K562 (cell line): Measurements from ENCODE around the gene CAPN2. TPM values are rescaled to one million over a fixed set of nuclear protein-coding genes. Genes with fewer than 3 reads are reported as not detected.

Source experiments
- HEY1 ChIP-seq: fragments of 250-450 bp; sonication (Bioruptor Pico); IDR thresholded peaks from 2 replicates; pipeline ENCODE4 v1.5.0; 2020; ENCODE audit warnings: mild to moderate bottlenecking, moderate library complexity, borderline replicate concordance
- HNRNPH1 ChIP-seq: fragments of 200-400 bp; formaldehyde crosslinking; optimal IDR thresholded peaks from 2 replicates; pipeline ENCODE3; 2017; ENCODE audit warnings: low read depth, mild to moderate bottlenecking, low read length, moderate library complexity
- HOXB6 ChIP-seq: fragments of 250-450 bp; sonication (Bioruptor Pico); IDR thresholded peaks from 2 replicates; pipeline ENCODE4 v1.5.1; 2022; ENCODE audit warnings: mild to moderate bottlenecking, borderline replicate concordance
- NONO ChIP-seq, 2 experiments: fragments of 200-400 bp in 1 of 2; fragments of 450-650 bp in 1 of 2; formaldehyde crosslinking in 1 of 2; IDR thresholded peaks; 2 replicates each; pipeline ENCODE4 v1.6.1; 2017; ENCODE audit warnings: low read depth in 2 of 2, mild to moderate bottlenecking in 2 of 2, moderate library complexity in 2 of 2, low read length in 1 of 2
- NR2C1 ChIP-seq, 2 experiments: fragments of 450-650 bp; IDR thresholded peaks; 2 replicates each; pipeline ENCODE4 v1.6.1; 2017; ENCODE audit warnings: mild to moderate bottlenecking in 2 of 2, antibody characterized with exemption in 1 of 2, inconsistent platforms in 1 of 2, missing compliant biosample characterization in 1 of 2, missing genetic modification characterization in 1 of 2
- POLR2H ChIP-seq: IDR thresholded peaks from 2 replicates; pipeline ENCODE4 v1.6.1; 2016; ENCODE audit warnings: missing genetic modification characterization, low read depth, mild to moderate bottlenecking, control low read depth, missing compliant biosample characterization, moderate library complexity
- PTBP1 ChIP-seq: fragments of 200-400 bp; formaldehyde crosslinking; IDR thresholded peaks from 2 replicates; pipeline ENCODE4 v1.6.1; 2017; ENCODE audit warnings: low read depth, low read length
- RAD51 ChIP-seq: fragments of 450-650 bp; IDR thresholded peaks from 2 replicates; pipeline ENCODE4 v1.7.1; 2016; ENCODE audit warnings: low read depth, mild to moderate bottlenecking, borderline replicate concordance
- SRSF1 ChIP-seq: fragments of 200-400 bp; formaldehyde crosslinking; IDR thresholded peaks from 2 replicates; pipeline ENCODE4 v1.6.1; 2017; ENCODE audit warnings: mild to moderate bottlenecking, low read depth, low read length, moderate library complexity
- ZBTB7A ChIP-seq: IDR thresholded peaks from 2 replicates; pipeline ENCODE4 v1.6.1; 2011; ENCODE audit warnings: low read depth, mild to moderate bottlenecking, low read length, moderate library complexity, borderline replicate concordance; ENCODE audit not compliant: control insufficient read depth
- ZBTB9 ChIP-seq: fragments of 450-650 bp; formaldehyde crosslinking; IDR thresholded peaks from 2 replicates; pipeline ENCODE4 v1.4.0; 2020; ENCODE audit warnings: mild to moderate bottlenecking, moderate library complexity
- ZSCAN32 ChIP-seq: fragments of 450-650 bp; formaldehyde crosslinking; IDR thresholded peaks from 2 replicates; pipeline ENCODE4 v1.4.0; 2020; ENCODE audit warnings: mild to moderate bottlenecking, moderate library complexity
- polyA plus RNA-seq, 8 experiments: library from polyadenylated mRNA; depleted of rRNA in 4 of 8; stranded (reverse) in 5 of 8; unstranded in 3 of 8; fragments of >200 nt; fragmentation: Nextera tagmentation in 2 of 8; fragmentation: Illumina TruSeq in 1 of 8; extraction: Ambion mirVana in 2 of 8; extraction: Trizol in 1 of 8; gene quantifications; 2 replicates each; pipeline versions ENCODE4 v1.2.1 to v1.2.3, GENCODE V29; 2011 to 2014; ENCODE audit warnings: inconsistent platforms in 1 of 8, missing spikeins in 1 of 8
- total RNA-seq, 7 experiments: library from RNA; depleted of rRNA in 6 of 7; stranded (reverse); fragments of >200 nt in 6 of 7; fragmentation: Illumina TruSeq in 2 of 7; extraction: Trizol in 2 of 7; gene quantifications; 2 replicates each; pipeline versions ENCODE4 v1.2.1 to v1.2.3, GENCODE V29; 2011 to 2021; ENCODE audit warnings: low replicate concordance in 1 of 7
- TF ChIP-seq, protein P1 (sequence below): fragments of 450-650 bp; IDR thresholded peaks from 2 replicates; pipeline ENCODE4 v1.7.0; 2016; ENCODE audit warnings: borderline replicate concordance
- TF ChIP-seq, protein P2 (sequence below), 2 experiments: fragments of 450-650 bp; IDR thresholded peaks; 2 replicates each; pipeline ENCODE4 v1.6.1; 2016; ENCODE audit warnings: mild to moderate bottlenecking in 2 of 2, borderline replicate concordance in 1 of 2, low read depth in 1 of 2, moderate library complexity in 1 of 2

Gene CAPN2
- total and polyA plus RNA-seq, 9 of the 15 experiments (the other 6 are each of a cell fraction or from before 2014, with no cell fraction given): 24.6 to 157 (median 101) TPM

DNA sequence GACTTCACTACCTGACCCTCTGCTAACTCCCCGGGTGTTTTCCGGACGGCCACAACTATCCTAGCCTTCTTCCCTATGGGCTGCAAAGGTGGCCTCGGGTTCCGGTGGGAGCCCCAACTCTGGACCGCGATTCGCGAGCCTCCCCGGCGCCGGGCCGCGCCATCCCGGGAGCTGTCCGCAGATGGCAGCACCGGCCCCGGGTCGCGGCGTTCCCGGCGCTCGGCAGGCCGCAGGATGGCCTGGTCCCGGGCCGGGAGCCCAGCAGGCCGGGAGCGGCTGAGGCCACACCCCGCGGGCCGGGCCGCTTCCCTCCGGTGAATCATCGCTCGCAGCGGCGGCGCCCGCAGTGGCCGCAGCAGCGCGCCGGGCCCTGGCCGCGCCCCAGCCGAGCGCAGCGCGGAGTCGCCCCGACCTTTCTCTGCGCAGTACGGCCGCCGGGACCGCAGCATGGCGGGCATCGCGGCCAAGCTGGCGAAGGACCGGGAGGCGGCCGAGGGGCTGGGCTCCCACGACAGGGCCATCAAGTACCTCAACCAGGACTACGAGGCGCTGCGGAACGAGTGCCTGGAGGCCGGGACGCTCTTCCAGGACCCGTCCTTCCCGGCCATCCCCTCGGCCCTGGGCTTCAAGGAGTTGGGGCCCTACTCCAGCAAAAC, at the start of gene CAPN2 (continued):
- peak; percentile 78 for TF ChIP-seq ZBTB9 (CRISPR knock-in tag)
- TF ChIP-seq ZSCAN32: no peak
- no peak for TF ChIP-seq POLR2H
- TF ChIP-seq RAD51: no peak
- TF ChIP-seq HOXB6 (CRISPR knock-in tag): no peak
- no peak for TF ChIP-seq HNRNPH1
- TF ChIP-seq PTBP1: no peak
- TF ChIP-seq, protein P1, sequence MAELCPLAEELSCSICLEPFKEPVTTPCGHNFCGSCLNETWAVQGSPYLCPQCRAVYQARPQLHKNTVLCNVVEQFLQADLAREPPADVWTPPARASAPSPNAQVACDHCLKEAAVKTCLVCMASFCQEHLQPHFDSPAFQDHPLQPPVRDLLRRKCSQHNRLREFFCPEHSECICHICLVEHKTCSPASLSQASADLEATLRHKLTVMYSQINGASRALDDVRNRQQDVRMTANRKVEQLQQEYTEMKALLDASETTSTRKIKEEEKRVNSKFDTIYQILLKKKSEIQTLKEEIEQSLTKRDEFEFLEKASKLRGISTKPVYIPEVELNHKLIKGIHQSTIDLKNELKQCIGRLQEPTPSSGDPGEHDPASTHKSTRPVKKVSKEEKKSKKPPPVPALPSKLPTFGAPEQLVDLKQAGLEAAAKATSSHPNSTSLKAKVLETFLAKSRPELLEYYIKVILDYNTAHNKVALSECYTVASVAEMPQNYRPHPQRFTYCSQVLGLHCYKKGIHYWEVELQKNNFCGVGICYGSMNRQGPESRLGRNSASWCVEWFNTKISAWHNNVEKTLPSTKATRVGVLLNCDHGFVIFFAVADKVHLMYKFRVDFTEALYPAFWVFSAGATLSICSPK: no peak
- TF ChIP-seq, protein P2, sequence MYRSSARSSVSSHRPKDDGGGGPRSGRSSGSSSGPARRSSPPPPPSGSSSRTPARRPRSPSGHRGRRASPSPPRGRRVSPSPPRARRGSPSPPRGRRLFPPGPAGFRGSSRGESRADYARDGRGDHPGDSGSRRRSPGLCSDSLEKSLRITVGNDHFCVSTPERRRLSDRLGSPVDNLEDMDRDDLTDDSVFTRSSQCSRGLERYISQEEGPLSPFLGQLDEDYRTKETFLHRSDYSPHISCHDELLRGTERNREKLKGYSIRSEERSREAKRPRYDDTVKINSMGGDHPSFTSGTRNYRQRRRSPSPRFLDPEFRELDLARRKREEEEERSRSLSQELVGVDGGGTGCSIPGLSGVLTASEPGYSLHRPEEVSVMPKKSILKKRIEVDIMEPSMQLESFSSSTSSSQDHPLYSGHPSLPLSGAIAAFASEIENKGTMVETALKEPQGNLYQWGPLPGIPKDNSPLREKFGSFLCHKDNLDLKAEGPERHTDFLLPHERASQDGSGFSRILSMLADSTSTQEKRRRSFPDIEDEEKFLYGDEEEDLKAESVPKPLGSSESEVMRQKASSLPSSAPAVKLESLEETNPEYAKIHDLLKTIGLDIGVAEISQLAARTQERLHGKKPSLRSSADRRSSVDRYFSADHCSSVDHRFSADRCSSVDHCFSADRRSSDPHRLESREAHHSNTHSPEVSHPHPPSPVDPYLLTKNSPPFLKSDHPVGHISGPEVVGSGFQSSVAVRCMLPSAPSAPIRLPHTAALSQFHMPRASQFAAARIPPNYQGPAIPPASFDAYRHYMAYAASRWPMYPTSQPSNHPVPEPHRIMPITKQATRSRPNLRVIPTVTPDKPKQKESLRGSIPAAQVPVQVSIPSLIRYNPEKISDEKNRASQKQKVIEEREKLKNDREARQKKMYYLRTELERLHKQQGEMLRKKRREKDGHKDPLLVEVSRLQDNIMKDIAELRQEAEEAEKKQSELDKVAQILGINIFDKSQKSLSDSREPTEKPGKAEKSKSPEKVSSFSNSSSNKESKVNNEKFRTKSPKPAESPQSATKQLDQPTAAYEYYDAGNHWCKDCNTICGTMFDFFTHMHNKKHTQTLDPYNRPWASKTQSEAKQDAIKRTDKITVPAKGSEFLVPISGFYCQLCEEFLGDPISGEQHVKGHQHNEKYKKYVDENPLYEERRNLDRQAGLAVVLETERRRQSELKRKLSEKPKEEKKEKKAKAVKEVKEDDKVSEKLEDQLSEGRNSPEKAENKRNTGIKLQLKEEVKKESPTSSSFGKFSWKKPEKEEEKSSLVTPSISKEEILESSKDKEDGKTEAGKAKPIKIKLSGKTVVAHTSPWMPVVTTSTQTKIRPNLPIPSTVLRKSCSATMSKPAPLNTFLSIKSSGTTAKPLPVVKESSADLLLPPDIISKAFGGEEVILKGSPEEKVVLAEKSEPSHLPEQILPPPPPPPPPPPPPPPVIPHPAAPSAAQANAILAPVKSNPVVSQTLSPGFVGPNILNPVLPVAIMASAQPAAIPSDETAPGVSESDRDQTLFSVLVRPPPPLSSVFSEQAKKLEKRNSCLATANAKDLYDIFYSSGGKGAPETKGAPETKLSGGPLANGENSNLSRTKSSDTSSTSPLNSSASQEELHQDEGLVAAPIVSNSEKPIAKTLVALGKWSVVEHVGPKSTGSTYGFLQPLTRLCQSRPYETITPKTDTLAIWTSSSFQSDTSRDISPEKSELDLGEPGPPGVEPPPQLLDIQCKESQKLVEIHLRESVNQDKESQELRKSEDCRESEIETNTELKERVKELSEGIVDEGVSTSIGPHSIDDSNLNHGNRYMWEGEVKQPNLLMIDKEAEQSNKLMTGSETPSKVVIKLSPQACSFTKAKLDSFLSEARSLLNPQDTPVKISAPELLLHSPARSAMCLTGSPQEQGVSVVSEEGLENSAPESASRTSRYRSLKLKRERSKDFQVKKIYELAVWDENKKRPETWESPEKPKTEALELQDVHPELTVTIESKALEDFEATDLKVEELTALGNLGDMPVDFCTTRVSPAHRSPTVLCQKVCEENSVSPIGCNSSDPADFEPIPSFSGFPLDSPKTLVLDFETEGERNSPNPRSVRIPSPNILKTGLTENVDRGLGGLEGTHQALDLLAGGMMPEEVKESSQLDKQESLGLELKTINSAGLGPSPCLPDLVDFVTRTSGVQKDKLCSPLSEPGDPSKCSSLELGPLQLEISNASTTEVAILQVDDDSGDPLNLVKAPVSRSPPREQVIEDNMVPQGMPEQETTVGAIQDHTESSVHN (IDR thresholded peaks at IDR 0.05; ENCODE audit: borderline replicate concordance in 1 of 2, low read depth in 1 of 2): no peak
- TF ChIP-seq NONO (IDR thresholded peaks at IDR 0.05; ENCODE audit: low read depth in 2 of 2, low read length in 1 of 2): peak; percentile 89 to 94
- TF ChIP-seq SRSF1: no peak
- no peak for TF ChIP-seq HEY1 (CRISPR knock-in tag)
- TF ChIP-seq ZBTB7A: peak; percentile 61
- TF ChIP-seq NR2C1 (IDR thresholded peaks at IDR 0.05): no peak
- no peak for TF ChIP-seq NR2C1 (tag; IDR thresholded peaks at IDR 0.05)
